HG03175 (cell line): ENCODE measurements around the gene DDX20.
A peak's percentile ranks its signal among the peaks of the same experiment; 100 is the strongest.

Source experiments
- ATAC-seq: cut with Tn5 transposase; IDR thresholded peaks from one replicate; pipeline ENCODE4 v1.9.1; 2021; ENCODE audit warnings: mild to moderate bottlenecking, moderate library complexity; ENCODE audit not compliant: unreplicated experiment

DDX20 gene

GRCh38 chr1:111747282-111747734, 8.4 kb upstream of the DDX20 start:
- ATAC-seq, result no peak

GRCh38 chr1:111747947-111748346, 7.8 kb upstream of the DDX20 start:
- no peak for ATAC-seq

- ATAC-seq, result no peak
Observed at GRCh38 chr1:111749628-111750027, 6.1 kb upstream of the DDX20 start.

GRCh38 chr1:111750856-111751255, 4.8 kb upstream of the DDX20 start:
- no peak for ATAC-seq

GRCh38 chr1:111751906-111752575, 3.7 kb upstream of the DDX20 start:
- no peak for ATAC-seq

- ATAC-seq, result peak; percentile 0
Observed at GRCh38 chr1:111754984-111755330, 744 bp upstream of the DDX20 start.

GRCh38 chr1:111756124-111756513, 418 bp downstream of the DDX20 start:
- ATAC-seq, result peak; percentile 20

GRCh38 chr1:111758373-111758772, 2.7 kb downstream of the DDX20 start:
- ATAC-seq, result no peak

- no peak for ATAC-seq
Observed at GRCh38 chr1:111761717-111762116, 6.0 kb downstream of the DDX20 start.

GRCh38 chr1:111762332-111762731, 6.6 kb downstream of the DDX20 start:
- ATAC-seq, result no peak

GRCh38 chr1:111768023-111768422, 12.3 kb downstream of the DDX20 start:
- no peak for ATAC-seq

- no peak for ATAC-seq
Observed at GRCh38 chr1:111768625-111769024, 12.9 kb downstream of the DDX20 start.

GRCh38 chr1:111769517-111770146, 13.9 kb downstream of the DDX20 start:
- no peak for ATAC-seq

GRCh38 chr1:111770916-111771315, 15.2 kb downstream of the DDX20 start:
- ATAC-seq, result no peak

GRCh38 chr1:111775966-111776365, 20.3 kb downstream of the DDX20 start:
- ATAC-seq, result no peak

- ATAC-seq, result no peak
Observed at GRCh38 chr1:111776391-111776790, 20.7 kb downstream of the DDX20 start.

- ATAC-seq, result no peak
Observed at GRCh38 chr1:111776861-111777260, 21.2 kb downstream of the DDX20 start.

- ATAC-seq, result no peak
Observed at GRCh38 chr1:111777301-111777700, 21.6 kb downstream of the DDX20 start.

- ATAC-seq, result no peak
Observed at GRCh38 chr1:111778066-111778465, 22.4 kb downstream of the DDX20 start.

- no peak for ATAC-seq
Observed at GRCh38 chr1:111778541-111779051, 22.9 kb downstream of the DDX20 start.

- ATAC-seq, result no peak
Observed at GRCh38 chr1:111779546-111779945, 23.8 kb downstream of the DDX20 start.

- ATAC-seq, result no peak
Observed at GRCh38 chr1:111784273-111784901, 28.7 kb downstream of the DDX20 start.
